OCI-LY3 (cell line): Measurements from ENCODE around the gene MROH9.

Source experiments
- H2AFZ ChIP-seq: fragments of 200-600, 300-600 bp; shearing (Covaris generic); 2 replicates; pipeline ENCODE4 v1.6.0; 2014; ENCODE audit warnings: antibody characterized with exemption, low read depth, low read length
- H3K27ac ChIP-seq: fragments of 200-600, 300-600 bp; sonication (generic); 2 replicates; pipeline ENCODE4 v1.5.1; 2014; ENCODE audit warnings: mild to moderate bottlenecking, low read length, moderate library complexity, mixed read lengths
- H3K27me3 ChIP-seq: fragments of 200-600, 300-600 bp; sonication (generic); 2 replicates; pipeline ENCODE4 v1.6.1; 2014; ENCODE audit warnings: low read depth, low read length, mixed read lengths
- H3K36me3 ChIP-seq: fragments of 200-600, 300-600 bp; sonication (generic); replicated peaks from 2 replicates; pipeline ENCODE3; 2014; ENCODE audit warnings: low read depth, low read length, mixed read lengths
- H3K4me1 ChIP-seq: fragments of 300-600, 200-600 bp; sonication (generic); 2 replicates; pipeline ENCODE4 v1.6.1; 2014; ENCODE audit warnings: low read length, mixed read lengths
- H3K4me2 ChIP-seq: fragments of 200-600, 300-600 bp; sonication (generic); 2 replicates; pipeline ENCODE4 v1.6.1; 2014; ENCODE audit warnings: low read length, mixed read lengths
- H3K4me3 ChIP-seq: fragments of 300-600, 200-600 bp; sonication (generic); 2 replicates; pipeline ENCODE4 v1.5.1; 2014; ENCODE audit warnings: antibody characterized with exemption, mild to moderate bottlenecking, low read length, moderate library complexity
- H3K79me2 ChIP-seq: fragments of 300-600, 200-600 bp; shearing (Covaris generic); 2 replicates; pipeline ENCODE4 v1.6.1; 2014; ENCODE audit warnings: mild to moderate bottlenecking, low read length, mixed read lengths
- H3K9ac ChIP-seq: fragments of 300-600, 200-600 bp; shearing (Covaris generic); 2 replicates; pipeline ENCODE4 v1.6.0; 2014; ENCODE audit warnings: mild to moderate bottlenecking, low read length, moderate library complexity
- H3K9me3 ChIP-seq: fragments of 200-600, 300-600 bp; shearing (Covaris generic); 2 replicates; pipeline ENCODE4 v1.6.1; 2014; ENCODE audit warnings: low read length, mixed read lengths; ENCODE audit not compliant: insufficient read depth
- H4K20me1 ChIP-seq: fragments of 200-600, 300-600 bp; sonication (generic); 2 replicates; pipeline ENCODE4 v1.6.1; 2016; ENCODE audit warnings: low read length, mixed read lengths; ENCODE audit not compliant: insufficient read depth
- CTCF ChIP-seq: fragments of 200-600, 300-600 bp; sonication (generic); IDR thresholded peaks from 2 replicates; pipeline ENCODE4 v1.5.1; 2014; ENCODE audit warnings: antibody characterized with exemption, low read length, low read depth
- EZH2phosphoT487 ChIP-seq: fragments of 200-600 bp; shearing (Covaris generic); IDR thresholded peaks from 2 replicates; pipeline ENCODE4 v1.6.1; 2018; ENCODE audit warnings: antibody characterized with exemption, mixed run types, low read depth

The MROH9 gene

GRCh38 chr1:171107262-171107940 is 172.1 kb downstream of the MROH9 start:
- Histone ChIP-seq H3K9me3 (no peaks in the 10 kb centered on the region), H3K9ac (no peak overlapping the region), H3K4me2 (no peak overlapping the region), H3K27me3 (no peaks in the 10 kb centered on the region), H2AFZ (no peak overlapping the region), H3K27ac (no peak overlapping the region), H4K20me1 (no peaks in the 10 kb centered on the region), H3K79me2 (no peaks in the 10 kb centered on the region), H3K4me1 (peaks cover 7% of the 10 kb centered on the region), H3K36me3 (no peaks in the 10 kb centered on the region), H3K4me3 (no peak overlapping the region)
- no peak for TF ChIP-seq CTCF
- TF ChIP-seq EZH2phosphoT487: no peak

- Histone ChIP-seq H3K79me2 (no peaks in the 10 kb centered on the region), H3K27ac (no peak overlapping the region), H3K4me2 (no peak overlapping the region), H3K4me1 (peaks cover 13% of the 10 kb centered on the region), H4K20me1 (no peaks in the 10 kb centered on the region), H3K9me3 (no peaks in the 10 kb centered on the region), H3K27me3 (no peaks in the 10 kb centered on the region), H2AFZ (no peak overlapping the region), H3K4me3 (no peak overlapping the region), H3K9ac (no peak overlapping the region), H3K36me3 (no peaks in the 10 kb centered on the region)
- TF ChIP-seq EZH2phosphoT487 (no peak), CTCF (no peak)
These were observed 172.6 kb downstream of the MROH9 start for GRCh38 chr1:171107969-171108368.

GRCh38 chr1:171109966-171110365 is 174.6 kb downstream of the MROH9 start:
- Histone ChIP-seq H3K27me3 (no peaks in the 10 kb centered on the region), H3K79me2 (no peaks in the 10 kb centered on the region), H3K36me3 (no peaks in the 10 kb centered on the region), H3K4me2 (no peak overlapping the region), H2AFZ (no peak overlapping the region), H3K4me3 (no peak overlapping the region), H4K20me1 (no peaks in the 10 kb centered on the region), H3K4me1 (peaks cover 17% of the 10 kb centered on the region), H3K9ac (no peak overlapping the region), H3K27ac (no peak overlapping the region), H3K9me3 (no peaks in the 10 kb centered on the region)
- TF ChIP-seq EZH2phosphoT487 (no peak), CTCF (no peak)

GRCh38 chr1:171110621-171111326 is 175.4 kb downstream of the MROH9 start:
- no peak overlapping the region for H3K4me3 ChIP-seq
- H3K36me3 ChIP-seq: no peaks in the 10 kb centered on the region
- H3K9me3 ChIP-seq: no peaks in the 10 kb centered on the region
- H3K4me1 ChIP-seq: peaks cover 17% of the 10 kb centered on the region
- no peak overlapping the region for H3K9ac ChIP-seq
- no peaks in the 10 kb centered on the region for H3K79me2 ChIP-seq
- H4K20me1 ChIP-seq: no peaks in the 10 kb centered on the region
- no peak overlapping the region for H2AFZ ChIP-seq
- TF ChIP-seq EZH2phosphoT487: no peak
- no peak overlapping the region for H3K27ac ChIP-seq
- no peaks in the 10 kb centered on the region for H3K27me3 ChIP-seq
- no peak overlapping the region for H3K4me2 ChIP-seq
